RWPE2 (cell line): ENCODE data around the gene LRRC73.
"Not testable (repeated sequence)": the region's sequence is repeated elsewhere in the genome, so short reads cannot be mapped to it uniquely, and the experiment has no call there.

Source experiments
- ATAC-seq: fragments of 200-7000 bp; cut with Tn5 transposase; 3 replicates; pipeline ENCODE4 v1.9.1; 2021; ENCODE audit warnings: low read depth
- DNase-seq: peaks from one replicate; pipeline ENCODE4 v3.0.0-alpha.2; 2020; ENCODE audit warnings: low spot score
- H3K27ac ChIP-seq: fragments of 450-650 bp; 2 replicates; pipeline ENCODE4 v1.5.1; 2017; ENCODE audit warnings: mild to moderate bottlenecking; ENCODE audit not compliant: poor library complexity, severe bottlenecking
- H3K27me3 ChIP-seq: fragments of 250-450 bp; sonication (Bioruptor Pico); 2 replicates; pipeline ENCODE4 v1.5.1; 2021; ENCODE audit warnings: mild to moderate bottlenecking, moderate library complexity; ENCODE audit not compliant: insufficient read depth, poor library complexity, severe bottlenecking
- H3K36me3 ChIP-seq: fragments of 250-450 bp; sonication (Bioruptor Pico); 2 replicates; pipeline ENCODE4 v1.5.1; 2020; ENCODE audit warnings: low read depth, mild to moderate bottlenecking, moderate library complexity
- H3K4me1 ChIP-seq: fragments of 250-450 bp; sonication (Bioruptor Pico); 2 replicates; pipeline ENCODE4 v1.5.1; 2021; ENCODE audit warnings: mild to moderate bottlenecking, moderate library complexity; ENCODE audit not compliant: insufficient read depth, poor library complexity, severe bottlenecking
- H3K4me3 ChIP-seq: fragments of 250-450 bp; sonication (Bioruptor Pico); 2 replicates; pipeline ENCODE4 v1.5.1; 2021; ENCODE audit warnings: mild to moderate bottlenecking, moderate library complexity; ENCODE audit not compliant: severe bottlenecking
- H3K9me3 ChIP-seq: fragments of 250-450 bp; sonication (Bioruptor Pico); 2 replicates; pipeline ENCODE4 v1.5.1; 2021; ENCODE audit warnings: mild to moderate bottlenecking, moderate library complexity; ENCODE audit not compliant: severe bottlenecking
- TF ChIP-seq, protein P1 (sequence below): fragments of 450-650 bp; IDR thresholded peaks from one replicate; pipeline ENCODE4 v1.5.1; 2017; ENCODE audit warnings: mild to moderate bottlenecking, moderate library complexity; ENCODE audit not compliant: poor library complexity, severe bottlenecking

LRRC73 gene

GRCh38 chr6:43503443-43503842, 6.7 kb downstream of the LRRC73 start:
- DNase-seq (no peak), ATAC-seq (no peak)
- H3K4me3 ChIP-seq, result no peak overlapping the region
- peaks cover 41% of the 10 kb centered on the region for H3K36me3 ChIP-seq
- no peaks in the 10 kb centered on the region for H3K9me3 ChIP-seq
- no peaks in the 10 kb centered on the region for H3K4me1 ChIP-seq
- no peaks in the 10 kb centered on the region for H3K27me3 ChIP-seq
- H3K27ac ChIP-seq, result no peak overlapping the region
- TF ChIP-seq, protein P1, sequence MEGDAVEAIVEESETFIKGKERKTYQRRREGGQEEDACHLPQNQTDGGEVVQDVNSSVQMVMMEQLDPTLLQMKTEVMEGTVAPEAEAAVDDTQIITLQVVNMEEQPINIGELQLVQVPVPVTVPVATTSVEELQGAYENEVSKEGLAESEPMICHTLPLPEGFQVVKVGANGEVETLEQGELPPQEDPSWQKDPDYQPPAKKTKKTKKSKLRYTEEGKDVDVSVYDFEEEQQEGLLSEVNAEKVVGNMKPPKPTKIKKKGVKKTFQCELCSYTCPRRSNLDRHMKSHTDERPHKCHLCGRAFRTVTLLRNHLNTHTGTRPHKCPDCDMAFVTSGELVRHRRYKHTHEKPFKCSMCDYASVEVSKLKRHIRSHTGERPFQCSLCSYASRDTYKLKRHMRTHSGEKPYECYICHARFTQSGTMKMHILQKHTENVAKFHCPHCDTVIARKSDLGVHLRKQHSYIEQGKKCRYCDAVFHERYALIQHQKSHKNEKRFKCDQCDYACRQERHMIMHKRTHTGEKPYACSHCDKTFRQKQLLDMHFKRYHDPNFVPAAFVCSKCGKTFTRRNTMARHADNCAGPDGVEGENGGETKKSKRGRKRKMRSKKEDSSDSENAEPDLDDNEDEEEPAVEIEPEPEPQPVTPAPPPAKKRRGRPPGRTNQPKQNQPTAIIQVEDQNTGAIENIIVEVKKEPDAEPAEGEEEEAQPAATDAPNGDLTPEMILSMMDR, result no peak

GRCh38 chr6:43502666-43503065, 7.5 kb downstream of the LRRC73 start:
- Histone ChIP-seq H3K4me1 (no peaks in the 10 kb centered on the region), H3K9me3 (no peaks in the 10 kb centered on the region), H3K36me3 (peaks cover 49% of the 10 kb centered on the region), H3K4me3 (no peak overlapping the region), H3K27ac (no peak overlapping the region), H3K27me3 (no peaks in the 10 kb centered on the region)
- TF ChIP-seq, protein P1, result no peak
- DNase-seq (no peak), ATAC-seq (no peak)

DNA sequence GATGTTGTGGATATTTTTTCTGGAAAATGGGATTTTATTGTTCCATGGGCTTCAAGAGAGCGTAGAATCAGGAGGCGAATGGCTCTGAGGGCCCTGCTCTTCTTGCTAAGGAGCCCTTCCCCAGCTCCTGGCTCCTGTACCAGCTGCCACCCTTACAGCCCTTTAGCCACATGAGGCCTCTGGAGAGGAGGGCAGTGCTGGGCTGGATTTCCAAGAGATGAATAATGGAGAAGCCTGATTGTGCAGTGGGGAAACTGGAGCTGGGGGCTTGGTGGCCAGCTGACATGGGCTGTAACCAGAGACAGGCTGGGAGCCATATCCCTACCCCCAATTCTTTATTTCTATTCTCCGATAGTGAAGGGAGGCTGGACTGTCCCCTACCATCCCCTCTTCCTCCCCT, 9.2 kb downstream of the LRRC73 start:
- peaks cover 56% of the 10 kb centered on the region for H3K36me3 ChIP-seq
- no peak for ATAC-seq
- TF ChIP-seq, protein P1, result no peak

DNA sequence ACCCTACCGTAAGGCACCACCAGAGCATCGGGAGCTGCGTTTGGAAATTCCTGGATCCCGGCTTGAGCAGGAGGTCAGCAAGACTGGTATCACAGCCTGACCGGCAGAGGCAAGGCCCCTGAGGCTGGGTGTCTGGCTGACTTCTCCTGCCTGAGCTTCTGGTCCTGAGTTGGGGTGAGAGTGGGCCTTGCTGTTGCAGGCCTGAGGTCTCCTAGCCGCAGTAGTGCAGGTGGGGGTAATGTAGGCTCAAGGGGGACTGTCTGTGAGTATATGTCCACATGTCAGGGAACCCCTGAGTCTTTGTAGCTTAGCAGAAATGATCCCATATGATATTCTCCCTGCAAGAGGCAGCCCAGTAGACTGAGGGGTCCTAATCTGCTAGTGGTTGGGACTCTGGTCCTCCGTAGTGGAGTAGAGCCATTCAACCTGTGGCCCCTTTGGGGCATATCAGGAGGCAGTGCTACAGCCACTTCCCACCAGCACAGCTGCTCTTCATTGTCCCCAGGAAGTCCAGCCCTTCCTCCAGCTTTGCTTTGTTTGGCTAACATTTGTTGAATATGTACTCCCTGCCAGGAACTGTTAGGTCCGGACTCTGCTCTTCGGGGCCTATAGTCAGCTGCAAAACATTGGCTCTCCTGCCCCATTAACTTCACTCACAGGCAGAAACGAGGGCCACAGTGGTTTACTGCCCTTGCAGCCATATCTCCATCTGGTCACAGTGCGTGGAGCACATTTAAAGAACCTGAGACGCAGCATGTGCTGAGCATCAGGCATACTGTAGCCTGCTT, 10.9 kb downstream of the LRRC73 start:
- DNase-seq (no peak), ATAC-seq (no peak)
- peaks cover 56% of the 10 kb centered on the region for H3K36me3 ChIP-seq

More for the DNA sequence above, 9.2 kb downstream of the LRRC73 start:
- Histone ChIP-seq H3K27me3 (no peaks in the 10 kb centered on the region), H3K4me1 (peaks cover 13% of the 10 kb centered on the region), H3K27ac (no peak overlapping the region), H3K9me3 (no peaks in the 10 kb centered on the region), H3K4me3 (no peak overlapping the region)
- no peak for DNase-seq

DNA sequence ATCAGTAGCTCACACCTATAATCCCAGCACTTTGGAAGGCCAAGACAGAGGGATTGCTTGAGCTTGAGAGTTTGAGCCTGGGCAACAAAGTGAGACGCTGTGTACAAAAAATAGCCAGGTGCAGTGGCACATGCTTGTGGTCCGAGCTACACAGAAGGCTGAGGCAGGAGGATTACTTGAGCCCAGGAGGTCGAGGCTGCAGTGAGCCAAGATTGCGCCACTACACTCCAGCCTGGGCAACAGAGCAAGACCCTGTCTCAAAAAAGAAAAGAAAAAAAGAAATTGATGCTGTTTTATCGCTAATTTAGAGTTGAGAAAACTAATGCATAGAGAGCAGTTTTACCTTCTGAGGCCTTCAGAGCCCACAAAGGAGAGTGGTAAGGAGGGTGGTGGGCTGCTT, 11.9 kb downstream of the LRRC73 start:
- not testable (repeated sequence) for H3K27me3 ChIP-seq, H3K4me3 ChIP-seq, DNase-seq, H3K27ac ChIP-seq, ATAC-seq, H3K9me3 ChIP-seq
- peaks cover 39% of the 10 kb centered on the region for H3K4me1 ChIP-seq
- H3K36me3 ChIP-seq, result peaks cover 51% of the 10 kb centered on the region

More for the DNA sequence above, 10.9 kb downstream of the LRRC73 start:
- Histone ChIP-seq H3K9me3 (no peaks in the 10 kb centered on the region), H3K27me3 (no peaks in the 10 kb centered on the region), H3K4me3 (no peak overlapping the region), H3K27ac (no peak overlapping the region), H3K4me1 (peaks cover 30% of the 10 kb centered on the region)
- TF ChIP-seq, protein P1, result no peak
